GM12878 (cell line): ENCODE data around the gene MZB1. TPM values are rescaled to one million over a fixed set of nuclear protein-coding genes. Genes with fewer than 3 reads are reported as not detected.

Source experiments
- BCLAF1 ChIP-seq: fragments of 450-650 bp; IDR thresholded peaks from 2 replicates; pipeline ENCODE4 v1.6.1; 2017; ENCODE audit warnings: antibody characterized with exemption, mild to moderate bottlenecking, moderate library complexity
- BMI1 ChIP-seq: fragments of 450-650 bp; IDR thresholded peaks from 2 replicates; pipeline ENCODE4 v1.6.1; 2016; ENCODE audit warnings: mild to moderate bottlenecking, moderate library complexity, borderline replicate concordance
- CHD2 ChIP-seq: IDR thresholded peaks from 2 replicates; pipeline ENCODE4 v1.6.1; 2011; ENCODE audit warnings: low read depth, low read length, improper control_type of control experiment, borderline replicate concordance
- EGR1 ChIP-seq, 2 experiments: IDR thresholded peaks; 1 replicate in 1 of 2; 2 replicates in 1 of 2; pipeline ENCODE4 v1.6.1; 2011 to 2012; ENCODE audit warnings: low read depth in 2 of 2, low read length in 2 of 2, borderline replicate concordance in 1 of 2, mild to moderate bottlenecking in 1 of 2, moderate library complexity in 1 of 2
- EZH2 ChIP-seq: IDR thresholded peaks from 2 replicates; pipeline ENCODE4 v1.6.1; 2012; ENCODE audit warnings: low read depth, mild to moderate bottlenecking, control low read depth, inconsistent platforms, low read length, borderline replicate concordance; ENCODE audit not compliant: control insufficient read depth
- FOS ChIP-seq: IDR thresholded peaks from 3 replicates; pipeline ENCODE4 v1.6.1; 2011; ENCODE audit warnings: borderline replicate concordance; ENCODE audit not compliant: insufficient read length; ENCODE audit errors: extremely low read depth
- FOXK2 ChIP-seq: fragments of 450-650 bp; IDR thresholded peaks from 2 replicates; pipeline ENCODE4 v1.6.1; 2017; ENCODE audit warnings: mild to moderate bottlenecking, moderate library complexity
- GABPA ChIP-seq: IDR thresholded peaks from 2 replicates; pipeline ENCODE4 v1.6.1; 2014; ENCODE audit warnings: antibody characterized with exemption, low read depth, mild to moderate bottlenecking, inconsistent platforms
- HCFC1 ChIP-seq: fragments of 150-350 bp; IDR thresholded peaks from 2 replicates; pipeline ENCODE4 v1.6.1; 2014; ENCODE audit warnings: low read length
- IKZF2 ChIP-seq, 2 experiments: fragments of 450-650 bp; IDR thresholded peaks; 2 replicates each; pipeline ENCODE4 v1.6.1; 2017; ENCODE audit warnings: mild to moderate bottlenecking in 2 of 2, moderate library complexity in 2 of 2
- LARP7 ChIP-seq: fragments of 450-650 bp; IDR thresholded peaks from 2 replicates; pipeline ENCODE4 v1.6.1; 2017; ENCODE audit warnings: mild to moderate bottlenecking
- NFYA ChIP-seq: IDR thresholded peaks from 2 replicates; pipeline ENCODE4 v1.6.1; 2011; ENCODE audit warnings: low read depth, mild to moderate bottlenecking, low read length, improper control_type of control experiment, borderline replicate concordance
- NR2C1 ChIP-seq: fragments of 450-650 bp; IDR thresholded peaks from 2 replicates; pipeline ENCODE4 v1.6.1; 2017; ENCODE audit warnings: antibody characterized with exemption, mild to moderate bottlenecking, moderate library complexity
- NR2F1 ChIP-seq: fragments of 450-650 bp; conservative IDR thresholded peaks from 2 replicates; pipeline ENCODE4 v1.6.1; 2017; ENCODE audit warnings: mild to moderate bottlenecking
- REST ChIP-seq: IDR thresholded peaks from 2 replicates; pipeline ENCODE4 v1.6.1; 2012; ENCODE audit warnings: mild to moderate bottlenecking, low read depth, low read length
- SREBF1 ChIP-seq: IDR thresholded peaks from 2 replicates; pipeline ENCODE4 v1.6.1; 2012; ENCODE audit warnings: mild to moderate bottlenecking, low read length
- SREBF2 ChIP-seq: IDR thresholded peaks from 2 replicates; pipeline ENCODE4 v1.6.1; 2012; ENCODE audit warnings: mild to moderate bottlenecking, low read length
- STAT3 ChIP-seq: IDR thresholded peaks from 2 replicates; pipeline ENCODE4 v1.6.1; 2011; ENCODE audit warnings: low read depth, low read length, improper control_type of control experiment
- SUZ12 ChIP-seq: fragments of 200-600 bp; sonication (generic); IDR thresholded peaks from one replicate; pipeline ENCODE4 v1.6.1; 2018; ENCODE audit warnings: antibody characterized with exemption, mild to moderate bottlenecking; ENCODE audit not compliant: unreplicated experiment
- ZBTB4 ChIP-seq: fragments of 450-650 bp; formaldehyde crosslinking; IDR thresholded peaks from 2 replicates; pipeline ENCODE4 v1.4.0; 2022; ENCODE audit warnings: mild to moderate bottlenecking, moderate library complexity
- polyA plus RNA-seq, 11 experiments: library from polyadenylated mRNA; depleted of rRNA in 4 of 11; unstranded in 6 of 11; stranded (reverse) in 5 of 11; fragments of >200 nt; fragmentation: Nextera tagmentation in 4 of 11; fragmentation: Illumina TruSeq in 1 of 11; extraction: Ambion mirVana in 4 of 11; extraction: Trizol in 1 of 11; gene quantifications; 1 replicate in 1 of 11; 2 replicates in 10 of 11; pipeline versions ENCODE4 v1.2.1 to v1.2.3, GENCODE V29; 2011 to 2016; ENCODE audit warnings: inconsistent platforms in 2 of 11, missing spikeins in 2 of 11, low read depth in 1 of 11
- total RNA-seq, 4 experiments: library from RNA; depleted of rRNA in 3 of 4; stranded (reverse); fragments of >200 nt in 3 of 4; fragmentation: Illumina TruSeq in 1 of 4; extraction: Trizol in 1 of 4; gene quantifications; 2 replicates each; pipeline versions ENCODE4 v1.2.1 to v1.2.3, GENCODE V29; 2013 to 2021

Gene MZB1
- total and polyA plus RNA-seq, 10 of the 15 experiments (the other 5 are each of a cell fraction or from before 2014, with no cell fraction given): 19.3 to 406 (median 188) TPM

GRCh38 chr5:139403787-139404483 lies 14.2 kb upstream of the MZB1 start, which contains the start of gene SPATA24 (continued):
- TF ChIP-seq SUZ12 (no peak), CHD2 (peak; percentile 16; the same call in 1 of the 2 replicates), FOXK2 (no peak), GABPA (no peak), SREBF1 (no peak), EGR1 (IDR thresholded peaks at IDR 0.05; ENCODE audit: borderline replicate concordance in 1 of 2, low read depth in 2 of 2, low read length in 2 of 2) (peak; percentile 66 to 94), BCLAF1 (no peak), REST (no peak), BMI1 (peak; percentile 94), HCFC1 (peak; percentile 55), IKZF2 (IDR thresholded peaks at IDR 0.05) (no peak), NR2F1 (no peak), STAT3 (no peak), SREBF2 (no peak), NFYA (no peak), EZH2 (no peak), FOS (no peak), ZBTB4 (CRISPR knock-in tag) (no peak), NR2C1 (no peak), LARP7 (peak; percentile 37; the same call in 1 of the 2 replicates)
